ENCODE data around the gene FHIP2A. TPM values are rescaled to one million over a fixed set of nuclear protein-coding genes. Genes with fewer than 3 reads are reported as not detected.
A peak's percentile ranks its signal among the peaks of the same experiment; 100 is the strongest.
"Not testable (repeated sequence)": the region's sequence is repeated elsewhere in the genome, so short reads cannot be mapped to it uniquely, and the experiment has no call there.

Gene FHIP2A
- 49.6 and 51.9 TPM in 2 replicates for total RNA-seq

- no peaks in the 10 kb centered on the region for H4K20me1 ChIP-seq (ENCODE audit: insufficient read depth, low read length)
- H3K4me3 ChIP-seq (ENCODE audit: insufficient read depth, low read length) = peak within 1 kb of the TSS; percentile 73
- H3K4me2 ChIP-seq (ENCODE audit: insufficient read depth, low read length) = peak within 1 kb of the TSS; percentile 86
- peaks cover 64% of the 10 kb centered on the region for H3K79me2 ChIP-seq (ENCODE audit: insufficient read depth, low read length)
- H3K27me3 ChIP-seq (ENCODE audit: insufficient read depth, low read length) = no peaks in the 10 kb centered on the region
- peak; percentile 97 for DNase-seq (ENCODE audit: insufficient read length, low spot score, missing footprints)
- no peaks in the 10 kb centered on the region for H3K36me3 ChIP-seq (ENCODE audit: insufficient read depth, low read length)
- peak within 1 kb of the TSS; percentile 92 for H2AFZ ChIP-seq (ENCODE audit: low read length)
- H3K27ac ChIP-seq (ENCODE audit: low read depth, low read length) = peak within 1 kb of the TSS; percentile 86
- TF ChIP-seq CTCF (IDR thresholded peaks at IDR 0.05; ENCODE audit: extremely low read depth, low read depth, low read length) = peak; percentile 33
- H3K9me3 ChIP-seq (ENCODE audit: low read depth, low read length) = no peaks in the 10 kb centered on the region
- H3K4me1 ChIP-seq (ENCODE audit: insufficient read depth, low read length) = peaks cover 40% of the 10 kb centered on the region
These were observed at the start of gene FHIP2A for GRCh38 chr10:114821293-114821914. Gene FHIP2A, plus strand, starts transcription at chr10:114821780. Its CDS starts 299 bp downstream, at chr10:114822079.

GRCh38 chr10:114772496-114773196, 48.9 kb upstream of the FHIP2A start:
- Histone ChIP-seq H3K27me3 (ENCODE audit: insufficient read depth, low read length) (peaks cover 37% of the 10 kb centered on the region), H3K27ac (ENCODE audit: low read depth, low read length) (no peak overlapping the region), H3K4me2 (ENCODE audit: insufficient read depth, low read length) (no peak overlapping the region), H3K36me3 (ENCODE audit: insufficient read depth, low read length) (no peaks in the 10 kb centered on the region), H3K79me2 (ENCODE audit: insufficient read depth, low read length) (no peaks in the 10 kb centered on the region), H3K4me3 (ENCODE audit: insufficient read depth, low read length) (no peak overlapping the region), H2AFZ (ENCODE audit: low read length) (no peak overlapping the region), H3K4me1 (ENCODE audit: insufficient read depth, low read length) (peaks cover 12% of the 10 kb centered on the region), H4K20me1 (ENCODE audit: insufficient read depth, low read length) (no peaks in the 10 kb centered on the region), H3K9me3 (ENCODE audit: low read depth, low read length) (no peaks in the 10 kb centered on the region)
- TF ChIP-seq CTCF (IDR thresholded peaks at IDR 0.05; ENCODE audit: extremely low read depth, low read depth, low read length) = no peak
- peak; percentile 46 for DNase-seq (ENCODE audit: insufficient read length, low spot score, missing footprints)

GRCh38 chr10:114773197-114773532, 48.4 kb upstream of the FHIP2A start:
- no peak for TF ChIP-seq CTCF (IDR thresholded peaks at IDR 0.05; ENCODE audit: extremely low read depth, low read depth, low read length)
- Histone ChIP-seq H3K4me1 (ENCODE audit: insufficient read depth, low read length) (peaks cover 12% of the 10 kb centered on the region), H3K27me3 (ENCODE audit: insufficient read depth, low read length) (peaks cover 37% of the 10 kb centered on the region), H3K4me3 (ENCODE audit: insufficient read depth, low read length) (no peak overlapping the region), H3K4me2 (ENCODE audit: insufficient read depth, low read length) (no peak overlapping the region), H3K79me2 (ENCODE audit: insufficient read depth, low read length) (no peaks in the 10 kb centered on the region), H3K27ac (ENCODE audit: low read depth, low read length) (no peak overlapping the region), H2AFZ (ENCODE audit: low read length) (no peak overlapping the region), H3K9me3 (ENCODE audit: low read depth, low read length) (no peaks in the 10 kb centered on the region), H3K36me3 (ENCODE audit: insufficient read depth, low read length) (no peaks in the 10 kb centered on the region), H4K20me1 (ENCODE audit: insufficient read depth, low read length) (no peaks in the 10 kb centered on the region)
- no peak for DNase-seq (ENCODE audit: insufficient read length, low spot score, missing footprints)

GRCh38 chr10:114775082-114775481, 46.5 kb upstream of the FHIP2A start:
- H3K9me3 ChIP-seq (ENCODE audit: low read depth, low read length); DNase-seq (ENCODE audit: insufficient read length, low spot score, missing footprints); H3K4me3 ChIP-seq (ENCODE audit: insufficient read depth, low read length); H2AFZ ChIP-seq (ENCODE audit: low read length); H3K4me2 ChIP-seq (ENCODE audit: insufficient read depth, low read length); H3K79me2 ChIP-seq (ENCODE audit: insufficient read depth, low read length); H3K27ac ChIP-seq (ENCODE audit: low read depth, low read length); H3K36me3 ChIP-seq (ENCODE audit: insufficient read depth, low read length); H4K20me1 ChIP-seq (ENCODE audit: insufficient read depth, low read length): not testable (repeated sequence)
- Histone ChIP-seq H3K27me3 (ENCODE audit: insufficient read depth, low read length) (peaks cover 29% of the 10 kb centered on the region), H3K4me1 (ENCODE audit: insufficient read depth, low read length) (peaks cover 21% of the 10 kb centered on the region)
